Sigmoid colon (tissue), 7 donors: Measurements from ENCODE around the gene KLF15. TPM values are rescaled to one million over a fixed set of nuclear protein-coding genes. Genes with fewer than 3 reads are reported as not detected.

Source experiments
- DNase-seq: peaks from one replicate; pipeline ENCODE4 v3.0.0-alpha.2; 2019
- H3K27ac ChIP-seq, 4 donors: fragments of 200-600 bp; sonication (generic); one replicate each; pipeline ENCODE4 v1.5.1; 2016 to 2019; ENCODE audit warnings: mild to moderate bottlenecking in 1 of 4
- H3K27me3 ChIP-seq, 3 donors: fragments of 200-600 bp; sonication (generic); one replicate each; pipeline ENCODE4 v1.5.1; 2019; ENCODE audit warnings: mild to moderate bottlenecking in 1 of 3
- H3K36me3 ChIP-seq, 4 donors: fragments of 200-600 bp; sonication (generic); one replicate each; pipeline ENCODE4 v1.5.1; 2016 to 2019
- H3K4me1 ChIP-seq, 4 donors: fragments of 200-600 bp; sonication (generic); one replicate each; pipeline ENCODE4 v1.5.1; 2017 to 2019
- H3K4me3 ChIP-seq, 4 donors: fragments of 200-600 bp; sonication (generic); one replicate each; pipeline ENCODE4 v1.5.1; 2017 to 2019; ENCODE audit warnings: mild to moderate bottlenecking in 2 of 4, moderate library complexity in 1 of 4
- H3K9me3 ChIP-seq, 4 donors: fragments of 200-600 bp in 3 of 4; sonication (generic) in 3 of 4; one replicate each; pipeline versions ENCODE4 v1.5.1 to v1.6.1; 2013 to 2019
- CTCF ChIP-seq, 4 experiments: fragments of 450-650 bp in 3 of 4; fragments of 200-600 bp in 1 of 4; IDR thresholded peaks; one replicate each; pipeline ENCODE4 v1.5.1; 2016 to 2019; ENCODE audit warnings: antibody characterized with exemption in 4 of 4, mild to moderate bottlenecking in 3 of 4, moderate library complexity in 2 of 4
- EP300 ChIP-seq, 4 donors: sonication (generic); formaldehyde crosslinking; IDR thresholded peaks; one replicate each; pipeline ENCODE4 v1.6.1; 2017; ENCODE audit warnings: antibody characterized with exemption in 4 of 4
- POLR2A ChIP-seq, 2 donors: fragments of 450-650 bp; IDR thresholded peaks; one replicate each; pipeline ENCODE4 v1.6.1; 2016; ENCODE audit warnings: antibody characterized with exemption in 2 of 2, mild to moderate bottlenecking in 2 of 2, moderate library complexity in 2 of 2
- POLR2AphosphoS5 ChIP-seq, 4 donors: sonication (generic); formaldehyde crosslinking; IDR thresholded peaks; one replicate each; pipeline ENCODE4 v1.6.1; 2017; ENCODE audit warnings: antibody characterized with exemption in 4 of 4
- WGBS, 2 donors: extraction: QIAGEN DNeasy Blood & Tissue Kit; methylation state at CpG; one replicate each; pipeline ENCODE4 v1.1.7; 2013; 5-methylcytosine and 5-hydroxymethylcytosine counted together
- intact Hi-C: fragments of 100-400 bp; cut with DNase I; formaldehyde crosslinking; loops from one replicate; pipeline ENCODE4 v1.15.1; 2023
- polyA plus RNA-seq, 3 donors: library from polyadenylated mRNA; stranded (reverse); fragments of 200-250 nt; gene quantifications; one replicate each; pipeline ENCODE4 v1.2.3, GENCODE V29; 2013
- total RNA-seq, 4 donors: library from RNA; depleted of rRNA; stranded (reverse); fragments of >200 nt; gene quantifications; one replicate each; pipeline ENCODE4 v1.1.0, GENCODE V29; 2016
- donor health status: healthy with polysubstance abuse.
- donor health status: Bipolar disorder and iron deficiency.
- donor health status: healthy.

Gene KLF15
- total and polyA plus RNA-seq, 7 donors, result 0.69 to 50.2 (median 21.9) TPM

- H3K27me3 ChIP-seq, result no peaks in the 10 kb centered on the region
- DNase-seq, result peak; percentile 58
- WGBS, 2 donors, result 77 to 79% methylated on average over 3 of the region's 3 CpGs
- H3K4me1 ChIP-seq, result peaks cover 0 to 38% (median 29%) of the 10 kb centered on the region in 4 donors
- H3K27ac ChIP-seq, result no peak overlapping the region
- peaks cover 0 to 3% (median 0%) of the 10 kb centered on the region in 4 donors for H3K9me3 ChIP-seq
- TF ChIP-seq CTCF (IDR thresholded peaks at IDR 0.05), result no peak
- no peak for TF ChIP-seq POLR2AphosphoS5 (IDR thresholded peaks at IDR 0.05)
- no peak for TF ChIP-seq EP300 (IDR thresholded peaks at IDR 0.05)
- TF ChIP-seq POLR2A (IDR thresholded peaks at IDR 0.05), result no peak
- intact Hi-C loops, result no loop called here
- no peak overlapping the region for H3K4me3 ChIP-seq
- H3K36me3 ChIP-seq, result no peaks in the 10 kb centered on the region
Measured at GRCh38 chr3:126358816-126359181, 1.6 kb upstream of the KLF15 start.

- WGBS, 2 donors, result 10 to 11% methylated on average over 11 of the region's 11 CpGs
- peak; percentile 81 for DNase-seq
- intact Hi-C loops, result no loop called here
Measured at GRCh38 chr3:126358038-126358815, 1.0 kb upstream of the KLF15 start.

GRCh38 chr3:126356373-126357264 lies 589 bp downstream of the KLF15 start:
- intact Hi-C loops, result loop anchor here (1.0 to 2.0 kb wide), 3 partner anchors 32 to 89 kb away; no protein-coding TSS in a partner anchor
- peaks cover 0 to 3% (median 0%) of the 10 kb centered on the region in 4 donors for H3K9me3 ChIP-seq
- H3K36me3 ChIP-seq, result peaks cover 7 to 15% (median 11%) of the 10 kb centered on the region in 4 donors
- DNase-seq, result peak; percentile 82
- TF ChIP-seq POLR2A (IDR thresholded peaks at IDR 0.05) (no peak), POLR2AphosphoS5 (IDR thresholded peaks at IDR 0.05) (no peak), CTCF (IDR thresholded peaks at IDR 0.05) (no peak), EP300 (IDR thresholded peaks at IDR 0.05) (no peak)
- H3K27ac ChIP-seq, result peak overlapping the region; percentile 91 to 96 (median 94)
- peaks cover 0 to 40% (median 35%) of the 10 kb centered on the region in 4 donors for H3K4me1 ChIP-seq
- 1 to 2% methylated on average over 100 of the region's 100 CpGs for WGBS, 2 donors
- peak overlapping the region; percentile 61 to 97 (median 84) for H3K4me3 ChIP-seq
- no peaks in the 10 kb centered on the region for H3K27me3 ChIP-seq

More at GRCh38 chr3:126358038-126358815, 1.0 kb upstream of the KLF15 start:
- Histone ChIP-seq H3K36me3 (no peaks in the 10 kb centered on the region), H3K4me3 (peak overlapping the region; percentile 39 to 97 (median 84)), H3K27ac (peak overlapping the region; percentile 80 to 96 (median 91)), H3K27me3 (no peaks in the 10 kb centered on the region), H3K4me1 (peaks cover 0 to 40% (median 33%) of the 10 kb centered on the region in 4 donors), H3K9me3 (peaks cover 0 to 3% (median 0%) of the 10 kb centered on the region in 4 donors)
- no peak for TF ChIP-seq POLR2A (IDR thresholded peaks at IDR 0.05)
- no peak for TF ChIP-seq CTCF (IDR thresholded peaks at IDR 0.05)
- TF ChIP-seq POLR2AphosphoS5 (IDR thresholded peaks at IDR 0.05), result no peak
- TF ChIP-seq EP300 (IDR thresholded peaks at IDR 0.05), result no peak

- Histone ChIP-seq H3K9me3 (peaks cover 0 to 3% (median 0%) of the 10 kb centered on the region in 4 donors), H3K4me3 (peak overlapping the region; percentile 61 to 97 (median 84)), H3K4me1 (peaks cover 0 to 40% (median 37%) of the 10 kb centered on the region in 4 donors), H3K36me3 (peaks cover 7 to 22% (median 19%) of the 10 kb centered on the region in 4 donors), H3K27me3 (no peaks in the 10 kb centered on the region), H3K27ac (peak overlapping the region; percentile 91 to 96 (median 94))
- TF ChIP-seq POLR2A (IDR thresholded peaks at IDR 0.05) (peak; percentile 20 to 60), CTCF (IDR thresholded peaks at IDR 0.05) (no peak), POLR2AphosphoS5 (IDR thresholded peaks at IDR 0.05) (peak; percentile 85 to 97 (median 93)), EP300 (IDR thresholded peaks at IDR 0.05) (peak; percentile 93 to 98 (median 96))
- peak; percentile 100 for DNase-seq
- WGBS, 2 donors, result 1 to 5% methylated on average over 32 of the region's 32 CpGs
- intact Hi-C loops, result loop anchor here (1.0 to 2.0 kb wide), 2 partner anchors 33 to 89 kb away; no protein-coding TSS in a partner anchor
Measured at GRCh38 chr3:126355777-126356372, 1.3 kb downstream of the KLF15 start.
